IPS-NIHi7 (cell line): ENCODE results near the gene DEGS1.
"Not testable (repeated sequence)": the region's sequence is repeated elsewhere in the genome, so short reads cannot be mapped to it uniquely, and the experiment has no call there.

ENCODE experiments used
- DNase-seq: peaks from one replicate; pipeline ENCODE4 v3.0.0; 2012; ENCODE audit warnings: mixed read lengths; ENCODE audit errors: extremely low spot score

The DEGS1 gene

GRCh38 chr1:224180783-224181452 is 2.1 kb upstream of the DEGS1 start:
- no peak for DNase-seq

GRCh38 chr1:224181453-224181810 is 1.6 kb upstream of the DEGS1 start:
- DNase-seq, result no peak

GRCh38 chr1:224182057-224182865 is 779 bp upstream of the DEGS1 start:
- no peak for DNase-seq

DNA sequence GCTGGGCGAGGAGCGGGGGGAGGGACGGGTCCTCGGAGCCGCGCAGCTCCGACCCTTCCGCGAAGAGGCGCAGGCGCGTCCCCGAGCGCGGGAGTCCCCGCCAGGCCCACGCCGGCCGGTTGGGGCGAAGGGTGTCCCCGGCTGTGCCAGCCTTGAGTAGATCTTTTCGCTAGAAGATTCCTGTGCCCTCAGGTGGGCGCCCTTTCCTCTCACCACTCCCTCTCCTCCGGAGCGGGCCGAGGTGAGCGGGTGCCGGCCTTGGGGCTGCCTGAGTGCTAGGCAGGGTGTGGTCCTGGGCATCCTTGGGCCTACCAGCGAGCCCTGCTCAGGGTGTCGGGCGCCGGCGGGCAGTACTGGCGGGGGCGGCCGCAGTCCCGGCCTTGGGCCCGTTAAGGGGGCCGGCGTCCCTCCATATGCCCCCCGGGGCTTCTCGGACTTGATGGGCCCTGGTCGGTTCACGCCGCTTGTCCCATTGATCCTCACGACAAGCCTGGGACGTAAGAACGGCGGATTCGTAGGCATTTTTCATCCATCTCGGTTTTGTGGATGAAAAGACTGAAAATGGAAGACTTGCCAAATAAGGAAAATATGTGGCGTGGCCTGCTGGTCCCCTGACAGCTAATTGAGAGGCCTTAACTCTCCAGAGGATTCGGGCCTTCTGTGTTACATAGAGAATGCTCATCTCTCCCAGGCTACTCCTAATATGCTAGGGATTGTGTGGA is 712 bp downstream of the DEGS1 start:
- peak; percentile 52 for DNase-seq

DNA sequence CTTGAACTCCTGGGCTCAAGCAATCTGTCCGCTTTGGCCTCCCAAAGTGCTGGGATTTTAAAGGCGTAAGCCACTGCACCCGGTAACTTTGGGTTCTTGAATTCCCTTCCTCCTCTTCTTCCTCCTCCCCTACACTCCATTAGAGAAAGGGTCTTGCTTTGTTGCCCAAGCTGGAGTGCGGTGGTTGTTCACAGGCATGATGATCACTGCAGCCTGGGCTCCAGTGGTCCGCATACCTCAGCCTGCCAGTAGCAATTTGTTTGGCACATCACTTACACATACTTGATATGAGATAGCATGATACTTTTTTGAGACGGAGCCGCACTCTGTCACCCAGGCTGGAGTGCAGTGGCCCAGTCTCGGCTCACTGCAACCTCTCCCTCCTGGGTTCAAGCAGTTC is 2.2 kb downstream of the DEGS1 start:
- DNase-seq, result no peak

GRCh38 chr1:224188286-224188685 is 5.2 kb downstream of the DEGS1 start:
- no peak for DNase-seq

- no peak for DNase-seq
Measured at GRCh38 chr1:224189561-224189960, 6.5 kb downstream of the DEGS1 start.

DNA sequence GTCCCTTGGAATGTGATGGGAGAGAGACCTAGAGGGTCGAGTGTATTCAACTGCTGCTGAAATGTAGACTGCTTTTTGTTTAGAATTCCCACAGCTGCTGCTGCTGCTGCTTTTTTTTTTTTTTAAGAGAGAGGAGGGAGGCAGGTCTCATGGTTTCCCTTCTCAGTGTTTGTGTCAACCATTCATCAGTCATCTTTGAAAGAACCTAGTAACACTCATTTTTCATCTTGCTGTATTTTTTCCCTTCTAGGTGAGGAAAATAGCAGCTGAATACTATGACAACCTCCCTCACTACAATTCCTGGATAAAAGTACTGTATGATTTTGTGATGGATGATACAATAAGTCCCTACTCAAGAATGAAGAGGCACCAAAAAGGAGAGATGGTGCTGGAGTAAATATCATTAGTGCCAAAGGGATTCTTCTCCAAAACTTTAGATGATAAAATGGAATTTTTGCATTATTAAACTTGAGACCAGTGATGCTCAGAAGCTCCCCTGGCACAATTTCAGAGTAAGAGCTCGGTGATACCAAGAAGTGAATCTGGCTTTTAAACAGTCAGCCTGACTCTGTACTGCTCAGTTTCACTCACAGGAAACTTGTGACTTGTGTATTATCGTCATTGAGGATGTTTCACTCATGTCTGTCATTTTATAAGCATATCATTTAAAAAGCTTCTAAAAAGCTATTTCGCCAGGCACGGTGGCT is 9.2 kb downstream of the DEGS1 start:
- DNase-seq, result no peak

DNA sequence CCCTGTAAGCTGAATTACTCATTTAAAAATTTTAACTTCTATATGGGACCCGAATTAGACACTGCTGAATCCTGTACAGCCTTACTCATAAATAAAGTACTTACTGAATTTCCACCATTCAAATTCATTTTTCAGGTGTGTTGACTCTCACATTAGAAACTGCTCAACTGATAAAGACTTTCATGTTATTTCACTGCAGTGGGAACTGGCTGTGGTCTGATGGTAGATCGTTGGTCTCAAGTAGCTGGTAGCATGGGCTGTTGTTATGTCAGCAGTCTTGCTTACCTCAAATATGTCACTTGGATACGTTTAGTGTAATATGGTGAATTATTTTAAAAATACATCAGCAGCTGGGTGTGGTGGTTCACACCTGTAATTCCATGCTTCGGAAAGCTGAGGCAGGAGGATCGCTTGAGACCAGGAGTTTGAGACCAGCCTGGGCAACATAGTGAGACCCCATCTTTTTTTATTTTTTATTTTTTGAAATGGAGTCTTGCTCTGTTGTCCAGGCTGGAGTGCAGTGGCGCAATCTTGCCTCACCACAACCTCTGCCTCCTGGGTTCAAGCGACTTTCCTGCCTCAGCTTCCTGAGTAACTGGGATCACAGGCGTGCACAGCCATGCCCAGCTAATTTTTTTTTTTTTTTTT is 10.4 kb downstream of the DEGS1 start:
- DNase-seq, result no peak

- DNase-seq, result no peak
Measured at GRCh38 chr1:224196813-224197600, 14.0 kb downstream of the DEGS1 start.

DNA sequence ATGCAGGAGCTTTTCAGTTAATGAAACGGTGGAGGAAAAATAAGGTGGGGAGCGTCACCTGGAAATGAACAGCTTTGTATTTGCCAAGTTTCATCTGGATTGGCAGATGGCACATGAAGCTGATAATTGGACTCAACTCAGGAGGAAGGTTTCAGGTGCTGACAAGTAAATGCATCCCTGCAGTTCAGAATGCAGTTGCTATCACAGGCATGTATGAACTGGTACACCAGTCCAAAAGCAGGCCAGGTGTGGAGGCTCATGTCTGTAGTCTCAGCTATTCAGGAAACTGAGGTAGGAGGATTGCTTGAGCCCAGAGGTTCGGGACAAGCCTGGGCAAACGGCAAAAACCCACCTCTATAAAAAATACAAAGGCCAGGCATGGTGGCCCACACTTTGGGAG is 15.5 kb downstream of the DEGS1 start:
- DNase-seq, result no peak

GRCh38 chr1:224199679-224200078 is 16.6 kb downstream of the DEGS1 start:
- no peak for DNase-seq

- DNase-seq, result no peak
Measured at GRCh38 chr1:224201383-224201782, 18.3 kb downstream of the DEGS1 start.

GRCh38 chr1:224201853-224202252 is 18.8 kb downstream of the DEGS1 start:
- no peak for DNase-seq

- DNase-seq, result peak; percentile 54
Measured at GRCh38 chr1:224203243-224204016, 20.4 kb downstream of the DEGS1 start.

GRCh38 chr1:224205438-224205840 is 22.4 kb downstream of the DEGS1 start:
- no peak for DNase-seq

GRCh38 chr1:224205931-224206538 is 23.0 kb downstream of the DEGS1 start:
- DNase-seq, result not testable (repeated sequence)

DNA sequence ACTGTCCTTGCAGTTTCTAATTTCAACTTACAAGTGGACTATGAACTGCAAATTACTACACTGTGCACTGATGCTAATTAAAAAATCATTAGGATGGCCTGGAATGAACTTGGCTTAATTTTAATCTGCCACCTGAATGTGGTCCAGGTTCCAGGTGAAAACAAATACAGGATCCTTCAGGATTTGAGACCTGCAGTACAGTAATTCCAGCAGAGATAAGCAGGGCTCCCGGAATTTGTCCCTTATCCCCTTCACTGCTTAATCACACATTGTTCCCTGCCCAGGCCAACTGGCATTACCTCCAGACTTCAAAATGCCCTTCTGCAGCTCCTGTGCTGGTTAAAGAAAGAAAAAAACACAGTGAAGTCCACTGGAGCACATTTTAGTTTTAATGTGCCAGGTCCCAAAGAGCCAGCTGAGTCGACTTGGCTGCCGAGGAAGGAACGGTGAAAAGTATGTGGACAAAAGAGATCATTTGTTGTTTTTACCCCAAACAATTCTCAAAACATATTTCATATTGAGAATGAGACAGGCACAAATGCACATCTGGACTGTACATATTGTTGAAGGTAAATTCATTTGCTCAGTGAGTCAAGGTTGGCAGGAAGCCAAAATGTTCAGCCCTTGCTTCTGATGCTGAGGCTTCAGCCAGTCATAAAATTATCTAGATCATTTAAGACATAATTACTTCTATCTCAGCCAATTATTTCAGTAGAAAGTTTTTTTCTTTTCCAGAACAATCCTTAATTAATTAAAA is 28.3 kb downstream of the DEGS1 start:
- no peak for DNase-seq

GRCh38 chr1:224212618-224213061 is 29.6 kb downstream of the DEGS1 start:
- DNase-seq, result no peak
